SK-N-SH treated with all-trans-retinoic acid at 6 μM for 48 hours (cell line): ENCODE measurements around the gene ESR2.

Source experiments
- ATAC-seq: fragments of 200-7000 bp; cut with Tn5 transposase; 3 replicates; pipeline ENCODE4 v1.9.1; 2020; ENCODE audit warnings: mild to moderate bottlenecking, moderate library complexity
- ARNTL ChIP-seq: fragments of 450-650 bp; formaldehyde crosslinking; IDR thresholded peaks from 2 replicates; pipeline ENCODE4 v1.5.0; 2020; ENCODE audit warnings: low read depth, mild to moderate bottlenecking, moderate library complexity, borderline replicate concordance
- BACH2 ChIP-seq: fragments of 250-450 bp; sonication (Bioruptor Pico); IDR thresholded peaks from 2 replicates; pipeline ENCODE4 v1.9.0; 2021; ENCODE audit warnings: mild to moderate bottlenecking, borderline replicate concordance
- CSDC2 ChIP-seq: fragments of 250-450 bp; sonication (Bioruptor Pico); IDR thresholded peaks from 2 replicates; pipeline ENCODE4 v1.5.0; 2020; ENCODE audit warnings: mild to moderate bottlenecking, moderate library complexity
- ESRRG ChIP-seq: fragments of 250-450 bp; sonication (Bioruptor Pico); IDR thresholded peaks from 2 replicates; pipeline ENCODE4 v1.6.1; 2021; ENCODE audit warnings: mild to moderate bottlenecking
- OSR1 ChIP-seq: fragments of 250-450 bp; sonication (Bioruptor Pico); IDR thresholded peaks from 2 replicates; pipeline ENCODE4 v1.8.0; 2022; ENCODE audit warnings: moderate library complexity, mild to moderate bottlenecking, inconsistent platforms
- POU6F1 ChIP-seq: fragments of 250-450 bp; sonication (Bioruptor Pico); IDR thresholded peaks from 2 replicates; pipeline ENCODE4 v1.8.0; 2021; ENCODE audit warnings: low read depth, mild to moderate bottlenecking, moderate library complexity, borderline replicate concordance
- PPARA ChIP-seq: fragments of 250-450 bp; sonication (Bioruptor Pico); IDR thresholded peaks from 2 replicates; pipeline ENCODE4 v1.5.0; 2020; ENCODE audit warnings: mild to moderate bottlenecking, borderline replicate concordance
- RARB ChIP-seq: fragments of 250-450 bp; sonication (Bioruptor Pico); IDR thresholded peaks from 2 replicates; pipeline ENCODE4 v1.8.0; 2021; ENCODE audit warnings: mild to moderate bottlenecking, moderate library complexity
- SNAI2 ChIP-seq: fragments of 250-450 bp; sonication (Bioruptor Pico); IDR thresholded peaks from 2 replicates; pipeline ENCODE4 v1.5.0; 2020; ENCODE audit warnings: mild to moderate bottlenecking, moderate library complexity
- TCF4 ChIP-seq: fragments of 250-450 bp; sonication (Bioruptor Pico); IDR thresholded peaks from 2 replicates; pipeline ENCODE4 v1.8.0; 2021; ENCODE audit warnings: mild to moderate bottlenecking, moderate library complexity, borderline replicate concordance
- TOX ChIP-seq: fragments of 250-450 bp; sonication (Bioruptor Pico); IDR thresholded peaks from 2 replicates; pipeline ENCODE4 v1.8.0; 2021; ENCODE audit warnings: mild to moderate bottlenecking, moderate library complexity, borderline replicate concordance
- ZC3H10 ChIP-seq: fragments of 250-450 bp; sonication (Bioruptor Pico); IDR thresholded peaks from 2 replicates; pipeline ENCODE4 v1.5.1; 2021; ENCODE audit warnings: mild to moderate bottlenecking, moderate library complexity
- ZFP3 ChIP-seq: fragments of 250-450 bp; sonication (Bioruptor Pico); IDR thresholded peaks from 2 replicates; pipeline ENCODE4 v1.5.0; 2020; ENCODE audit warnings: mild to moderate bottlenecking, moderate library complexity
- ZFP30 ChIP-seq: fragments of 450-650 bp; formaldehyde crosslinking; IDR thresholded peaks from 2 replicates; pipeline ENCODE4 v1.5.0; 2022; ENCODE audit warnings: mild to moderate bottlenecking, moderate library complexity
- ZNF70 ChIP-seq: fragments of 450-650 bp; formaldehyde crosslinking; IDR thresholded peaks from 2 replicates; pipeline ENCODE4 v1.5.0; 2020; ENCODE audit warnings: mild to moderate bottlenecking, moderate library complexity
- ZNF8 ChIP-seq: fragments of 450-650 bp; formaldehyde crosslinking; IDR thresholded peaks from 2 replicates; pipeline ENCODE4 v1.5.0; 2020; ENCODE audit warnings: mild to moderate bottlenecking, moderate library complexity
- TF ChIP-seq, protein P1 (sequence below): fragments of 250-450 bp; sonication (Bioruptor Pico); IDR thresholded peaks from 2 replicates; pipeline ENCODE4 v1.5.1; 2021; ENCODE audit warnings: mild to moderate bottlenecking, moderate library complexity
- TF ChIP-seq, protein P2 (sequence below): fragments of 250-450 bp; sonication (Bioruptor Pico); IDR thresholded peaks from 2 replicates; pipeline ENCODE4 v1.5.0; 2020; ENCODE audit warnings: mild to moderate bottlenecking, moderate library complexity

The ESR2 gene

GRCh38 chr14:64158608-64159007, 135.6 kb downstream of the ESR2 start (continued):
- TF ChIP-seq, protein P1, sequence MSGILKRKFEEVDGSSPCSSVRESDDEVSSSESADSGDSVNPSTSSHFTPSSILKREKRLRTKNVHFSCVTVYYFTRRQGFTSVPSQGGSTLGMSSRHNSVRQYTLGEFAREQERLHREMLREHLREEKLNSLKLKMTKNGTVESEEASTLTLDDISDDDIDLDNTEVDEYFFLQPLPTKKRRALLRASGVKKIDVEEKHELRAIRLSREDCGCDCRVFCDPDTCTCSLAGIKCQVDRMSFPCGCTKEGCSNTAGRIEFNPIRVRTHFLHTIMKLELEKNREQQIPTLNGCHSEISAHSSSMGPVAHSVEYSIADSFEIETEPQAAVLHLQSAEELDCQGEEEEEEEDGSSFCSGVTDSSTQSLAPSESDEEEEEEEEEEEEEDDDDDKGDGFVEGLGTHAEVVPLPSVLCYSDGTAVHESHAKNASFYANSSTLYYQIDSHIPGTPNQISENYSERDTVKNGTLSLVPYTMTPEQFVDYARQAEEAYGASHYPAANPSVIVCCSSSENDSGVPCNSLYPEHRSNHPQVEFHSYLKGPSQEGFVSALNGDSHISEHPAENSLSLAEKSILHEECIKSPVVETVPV = no peak

DNA sequence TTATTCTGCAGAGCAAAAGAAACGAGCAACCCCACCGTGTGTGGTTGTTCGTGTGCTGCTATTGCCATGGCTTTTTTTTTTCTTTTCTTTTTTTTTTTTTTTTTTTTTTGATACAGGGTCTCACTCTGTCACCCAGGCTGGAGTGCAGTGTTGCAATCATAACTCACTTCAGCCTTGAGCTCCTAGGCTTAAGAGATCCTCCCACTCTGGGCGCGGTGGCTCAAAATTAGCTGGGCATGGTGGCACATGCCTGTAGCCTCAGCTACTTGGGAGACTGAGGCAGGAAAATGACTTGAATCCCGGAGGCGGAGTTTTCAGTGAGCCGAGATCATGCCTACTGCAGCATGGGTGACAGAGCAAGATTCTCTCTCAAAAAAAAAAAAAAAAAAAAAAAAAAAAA, 144.2 kb downstream of the ESR2 start:
- ATAC-seq = no peak
- TF ChIP-seq ZNF70 (CRISPR knock-in tag) = no peak
- no peak for TF ChIP-seq TCF4 (CRISPR knock-in tag)
- TF ChIP-seq PPARA (CRISPR knock-in tag) = no peak
- TF ChIP-seq ARNTL (CRISPR knock-in tag) = no peak
- no peak for TF ChIP-seq TOX (CRISPR knock-in tag)
- TF ChIP-seq OSR1 (CRISPR knock-in tag) = no peak
- TF ChIP-seq, protein P1 = no peak
- no peak for TF ChIP-seq SNAI2 (CRISPR knock-in tag)
- TF ChIP-seq, protein P2, sequence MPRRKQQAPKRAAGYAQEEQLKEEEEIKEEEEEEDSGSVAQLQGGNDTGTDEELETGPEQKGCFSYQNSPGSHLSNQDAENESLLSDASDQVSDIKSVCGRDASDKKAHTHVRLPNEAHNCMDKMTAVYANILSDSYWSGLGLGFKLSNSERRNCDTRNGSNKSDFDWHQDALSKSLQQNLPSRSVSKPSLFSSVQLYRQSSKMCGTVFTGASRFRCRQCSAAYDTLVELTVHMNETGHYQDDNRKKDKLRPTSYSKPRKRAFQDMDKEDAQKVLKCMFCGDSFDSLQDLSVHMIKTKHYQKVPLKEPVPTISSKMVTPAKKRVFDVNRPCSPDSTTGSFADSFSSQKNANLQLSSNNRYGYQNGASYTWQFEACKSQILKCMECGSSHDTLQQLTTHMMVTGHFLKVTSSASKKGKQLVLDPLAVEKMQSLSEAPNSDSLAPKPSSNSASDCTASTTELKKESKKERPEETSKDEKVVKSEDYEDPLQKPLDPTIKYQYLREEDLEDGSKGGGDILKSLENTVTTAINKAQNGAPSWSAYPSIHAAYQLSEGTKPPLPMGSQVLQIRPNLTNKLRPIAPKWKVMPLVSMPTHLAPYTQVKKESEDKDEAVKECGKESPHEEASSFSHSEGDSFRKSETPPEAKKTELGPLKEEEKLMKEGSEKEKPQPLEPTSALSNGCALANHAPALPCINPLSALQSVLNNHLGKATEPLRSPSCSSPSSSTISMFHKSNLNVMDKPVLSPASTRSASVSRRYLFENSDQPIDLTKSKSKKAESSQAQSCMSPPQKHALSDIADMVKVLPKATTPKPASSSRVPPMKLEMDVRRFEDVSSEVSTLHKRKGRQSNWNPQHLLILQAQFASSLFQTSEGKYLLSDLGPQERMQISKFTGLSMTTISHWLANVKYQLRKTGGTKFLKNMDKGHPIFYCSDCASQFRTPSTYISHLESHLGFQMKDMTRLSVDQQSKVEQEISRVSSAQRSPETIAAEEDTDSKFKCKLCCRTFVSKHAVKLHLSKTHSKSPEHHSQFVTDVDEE (CRISPR knock-in tag) = no peak
- TF ChIP-seq POU6F1 (CRISPR knock-in tag) = no peak
- no peak for TF ChIP-seq CSDC2 (CRISPR knock-in tag)
- TF ChIP-seq ZC3H10 (CRISPR knock-in tag) = no peak
- no peak for TF ChIP-seq ZNF8
- TF ChIP-seq ZFP30 (CRISPR knock-in tag) = no peak
- TF ChIP-seq BACH2 (CRISPR knock-in tag) = no peak
- TF ChIP-seq, all 23 proteins: peak for 0

- TF ChIP-seq PPARA (CRISPR knock-in tag) (no peak), RARB (CRISPR knock-in tag) (no peak), OSR1 (CRISPR knock-in tag) (no peak), POU6F1 (CRISPR knock-in tag) (no peak), TOX (CRISPR knock-in tag) (no peak), BACH2 (CRISPR knock-in tag) (no peak), ESRRG (CRISPR knock-in tag) (no peak), ZFP30 (CRISPR knock-in tag) (no peak), CSDC2 (CRISPR knock-in tag) (no peak), TCF4 (CRISPR knock-in tag) (no peak), ZFP3 (CRISPR knock-in tag) (no peak)
- TF ChIP-seq, protein P1 = no peak
- TF ChIP-seq, protein P2 (CRISPR knock-in tag) = no peak
- no peak for ATAC-seq
Measured at GRCh38 chr14:64147126-64147790, 146.9 kb downstream of the ESR2 start.
